Fibroblast of skin of right quadriceps (primary cell): ENCODE data around the gene TAF6.

Experiments used
- DNase-seq: peaks from one replicate; pipeline ENCODE4 v3.0.0-alpha.2; 2013

Gene TAF6

GRCh38 chr7:100119970-100120732 lies 993 bp upstream of the TAF6 start:
- DNase-seq = peak; percentile 65

- DNase-seq = no peak
Observed at GRCh38 chr7:100118388-100119071, 628 bp downstream of the TAF6 start.

GRCh38 chr7:100115026-100115425 lies 4.1 kb downstream of the TAF6 start:
- no peak for DNase-seq

- DNase-seq = no peak
Observed at GRCh38 chr7:100111914-100112313, 7.2 kb downstream of the TAF6 start.

GRCh38 chr7:100111156-100111555 lies 8.0 kb downstream of the TAF6 start:
- DNase-seq = no peak

- no peak for DNase-seq
Observed at GRCh38 chr7:100109521-100110163, 9.5 kb downstream of the TAF6 start.

GRCh38 chr7:100107890-100108289 lies 11.3 kb downstream of the TAF6 start:
- DNase-seq = no peak

GRCh38 chr7:100107125-100107737 lies 11.9 kb downstream of the TAF6 start:
- DNase-seq = no peak

- DNase-seq = no peak
Observed at GRCh38 chr7:100106633-100107032, 12.5 kb downstream of the TAF6 start.

GRCh38 chr7:100105534-100105933 lies 13.6 kb downstream of the TAF6 start:
- no peak for DNase-seq

GRCh38 chr7:100102950-100103840 lies 16.0 kb downstream of the TAF6 start:
- DNase-seq = no peak

GRCh38 chr7:100101016-100101862 lies 17.9 kb downstream of the TAF6 start, which contains the start of the genes AP4M1 and MCM7:
AP4M1 (plus strand) TSS chr7:100101643; CDS start chr7:100101715, 72 bp downstream.
MCM7 (minus strand) TSS chr7:100101397; CDS start chr7:100101294, 103 bp downstream.
- DNase-seq = peak; percentile 100

- peak; percentile 98 for DNase-seq
Observed at GRCh38 chr7:100100420-100101015, 18.6 kb downstream of the TAF6 start.

GRCh38 chr7:100099452-100099851 lies 19.7 kb downstream of the TAF6 start:
- DNase-seq = no peak

- DNase-seq = no peak
Observed at GRCh38 chr7:100098913-100099312, 20.2 kb downstream of the TAF6 start.

- no peak for DNase-seq
Observed at GRCh38 chr7:100095704-100096103, 23.5 kb downstream of the TAF6 start.

- no peak for DNase-seq
Observed at GRCh38 chr7:100095289-100095688, 23.9 kb downstream of the TAF6 start.

GRCh38 chr7:100093925-100094486 lies 25.2 kb downstream of the TAF6 start:
- DNase-seq = no peak

GRCh38 chr7:100093498-100093897 lies 25.7 kb downstream of the TAF6 start:
- DNase-seq = no peak

- DNase-seq = no peak
Observed at GRCh38 chr7:100093054-100093453, 26.1 kb downstream of the TAF6 start.
